ENCODE data around the gene APLP2. TPM values are rescaled to one million over a fixed set of nuclear protein-coding genes. Genes with fewer than 3 reads are reported as not detected.

Gene APLP2
- total RNA-seq, 2 experiments from 2014 or later: 25.5 to 29.8 TPM

DNA sequence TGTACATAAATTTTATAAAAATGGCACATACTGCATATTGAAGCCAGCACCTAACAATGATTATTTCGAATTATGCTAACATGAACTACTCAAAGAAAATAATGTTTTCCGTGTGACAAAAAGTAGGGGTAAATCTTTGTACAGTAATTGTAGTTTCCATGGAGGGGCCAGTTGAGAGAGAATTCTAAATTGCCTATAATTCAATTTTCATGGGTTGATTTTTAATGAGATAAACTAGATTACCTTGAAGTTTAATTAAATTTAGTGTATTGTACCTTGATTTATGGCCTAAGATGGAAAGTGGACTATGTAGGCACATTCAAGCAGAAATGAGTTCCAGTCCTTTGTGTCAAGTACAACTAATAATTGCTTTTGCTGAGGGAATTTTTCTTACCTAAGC lies 5.0 kb downstream of the APLP2 start:
- POLR2A ChIA-PET: no interaction called here
- CTCF ChIA-PET: interaction anchor here (1.2 kb wide), 1 partner anchor 58 kb away, joined by 3 read pairs; no protein-coding TSS in a partner anchor
- Mint-ChIP-seq H3K27me3 (peaks cover 7% of the 10 kb centered on the region), H3K27ac (no peak overlapping the region), H3K4me3 (no peak overlapping the region), H3K9me3 (no peaks in the 10 kb centered on the region), H3K4me1 (ENCODE audit: low read depth) (peaks cover 12% of the 10 kb centered on the region), H3K36me3 (ENCODE audit: low read depth) (peaks cover 1% of the 10 kb centered on the region)
- no peak for ATAC-seq
- intact Hi-C loops (cut with micrococcal nuclease): loop anchor here (5.0 kb wide), 1 partner anchor 48 kb away; no protein-coding TSS in a partner anchor
- DNase-seq: no peak
- TF ChIP-seq, protein P1, sequence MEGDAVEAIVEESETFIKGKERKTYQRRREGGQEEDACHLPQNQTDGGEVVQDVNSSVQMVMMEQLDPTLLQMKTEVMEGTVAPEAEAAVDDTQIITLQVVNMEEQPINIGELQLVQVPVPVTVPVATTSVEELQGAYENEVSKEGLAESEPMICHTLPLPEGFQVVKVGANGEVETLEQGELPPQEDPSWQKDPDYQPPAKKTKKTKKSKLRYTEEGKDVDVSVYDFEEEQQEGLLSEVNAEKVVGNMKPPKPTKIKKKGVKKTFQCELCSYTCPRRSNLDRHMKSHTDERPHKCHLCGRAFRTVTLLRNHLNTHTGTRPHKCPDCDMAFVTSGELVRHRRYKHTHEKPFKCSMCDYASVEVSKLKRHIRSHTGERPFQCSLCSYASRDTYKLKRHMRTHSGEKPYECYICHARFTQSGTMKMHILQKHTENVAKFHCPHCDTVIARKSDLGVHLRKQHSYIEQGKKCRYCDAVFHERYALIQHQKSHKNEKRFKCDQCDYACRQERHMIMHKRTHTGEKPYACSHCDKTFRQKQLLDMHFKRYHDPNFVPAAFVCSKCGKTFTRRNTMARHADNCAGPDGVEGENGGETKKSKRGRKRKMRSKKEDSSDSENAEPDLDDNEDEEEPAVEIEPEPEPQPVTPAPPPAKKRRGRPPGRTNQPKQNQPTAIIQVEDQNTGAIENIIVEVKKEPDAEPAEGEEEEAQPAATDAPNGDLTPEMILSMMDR (IDR thresholded peaks at IDR 0.05): no peak

DNA sequence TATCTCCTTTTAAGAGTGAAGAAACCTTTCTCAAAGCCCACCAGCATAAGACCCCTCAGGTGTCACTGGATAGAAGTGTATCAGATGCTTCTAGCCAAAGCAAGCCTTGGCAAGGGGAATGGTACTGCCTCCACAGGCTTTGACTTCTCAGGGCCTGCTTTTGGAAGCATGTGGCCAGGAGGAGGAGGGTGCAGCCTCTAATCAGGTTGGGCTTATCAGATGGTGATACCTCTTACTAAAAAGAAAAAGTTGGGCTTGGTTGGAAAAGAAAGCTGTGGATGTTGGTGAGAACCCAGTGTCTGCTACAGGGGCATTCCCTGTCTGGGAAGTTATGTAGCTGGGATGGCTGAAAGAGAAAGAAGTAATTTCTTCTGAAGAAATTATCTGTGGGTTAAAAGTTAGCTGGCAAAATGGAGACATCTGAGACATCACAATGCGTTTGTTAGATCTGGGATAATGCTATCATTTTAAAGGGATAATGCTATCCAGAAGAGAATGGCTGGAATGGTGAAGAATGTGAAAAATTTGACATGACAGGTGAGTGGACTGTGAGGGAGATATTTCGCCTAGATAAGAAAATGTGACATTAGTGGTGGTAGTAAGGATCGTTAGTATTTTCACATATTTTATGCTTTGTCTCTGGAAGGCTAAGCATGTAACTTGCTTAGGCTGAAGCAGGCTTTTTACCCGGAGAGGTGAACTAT lies 7.2 kb downstream of the APLP2 start:
- CTCF ChIA-PET: interaction anchor here (1.0 to 1.5 kb wide), 3 partner anchors 9 to 56 kb away, joined by 3 to 5 read pairs (median 4); no protein-coding TSS in a partner anchor

DNA sequence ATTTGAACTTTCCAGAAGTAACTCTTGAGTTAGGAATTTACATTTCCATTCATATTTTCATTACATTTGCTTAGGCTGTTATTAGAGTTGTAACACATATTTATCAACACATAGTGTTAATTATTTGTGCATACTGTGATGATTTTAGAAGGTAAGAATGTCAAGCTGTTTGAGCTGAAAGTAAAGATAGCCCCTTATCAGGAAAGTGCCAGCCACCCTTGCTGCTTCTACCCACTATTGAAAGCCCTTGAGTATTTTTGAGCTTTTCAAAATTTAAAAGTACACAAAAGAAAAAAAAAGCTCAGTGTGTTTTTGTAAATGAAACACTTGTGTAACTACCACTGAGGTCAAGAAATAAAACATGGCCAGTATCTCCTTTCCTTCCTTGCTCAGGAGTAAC lies 8.0 kb downstream of the APLP2 start:
- POLR2A ChIA-PET: no interaction called here
- DNase-seq (no peak), ATAC-seq (no peak)
- intact Hi-C loops (cut with micrococcal nuclease): no loop called here
- CTCF ChIA-PET: interaction anchor here (1.3 to 1.5 kb wide), 2 partner anchors 9 to 55 kb away, joined by 4 to 5 read pairs; no protein-coding TSS in a partner anchor
- Mint-ChIP-seq H3K9me3 (no peaks in the 10 kb centered on the region), H3K27me3 (no peaks in the 10 kb centered on the region), H3K4me1 (ENCODE audit: low read depth) (no peaks in the 10 kb centered on the region), H3K36me3 (ENCODE audit: low read depth) (peaks cover 1% of the 10 kb centered on the region), H3K4me3 (no peak overlapping the region), H3K27ac (no peak overlapping the region)
- TF ChIP-seq, protein P1 (IDR thresholded peaks at IDR 0.05): no peak

More for the DNA sequence above, 7.2 kb downstream of the APLP2 start:
- POLR2A ChIA-PET: no interaction called here
- ATAC-seq: no peak
- Mint-ChIP-seq H3K4me3 (no peak overlapping the region), H3K27me3 (no peaks in the 10 kb centered on the region), H3K27ac (no peak overlapping the region), H3K9me3 (no peaks in the 10 kb centered on the region), H3K4me1 (ENCODE audit: low read depth) (peaks cover 3% of the 10 kb centered on the region), H3K36me3 (ENCODE audit: low read depth) (peaks cover 1% of the 10 kb centered on the region)
- no peak for DNase-seq
- intact Hi-C loops (cut with micrococcal nuclease): no loop called here
- TF ChIP-seq, protein P1 (IDR thresholded peaks at IDR 0.05): no peak

DNA sequence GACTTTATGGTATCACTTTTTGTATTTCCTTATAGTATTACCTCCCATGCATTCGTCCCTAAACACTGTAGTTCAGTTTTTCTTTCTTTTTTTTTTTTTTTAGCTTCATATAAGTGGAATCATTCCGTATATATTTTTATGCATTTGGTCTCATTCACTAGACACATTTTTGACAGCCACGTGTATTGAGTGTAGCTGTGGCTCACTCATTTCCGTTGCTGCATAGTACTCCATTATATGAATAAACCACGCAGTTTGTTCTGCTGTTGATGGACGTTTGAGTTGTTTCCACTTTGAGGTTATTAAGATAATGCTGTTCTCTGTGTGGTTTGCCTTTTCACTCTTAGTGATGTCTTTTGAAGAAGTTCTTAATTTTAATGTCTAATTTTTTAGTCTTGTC lies 8.4 kb downstream of the APLP2 start:
- ChIA-PET CTCF (interaction anchor here (1.3 to 1.5 kb wide), 2 partner anchors 8 to 54 kb away, joined by 4 to 5 read pairs; no protein-coding TSS in a partner anchor), POLR2A (interaction anchor here (0.7 to 1.0 kb wide), 2 partner anchors 77 to 203 kb away, joined by 3 to 5 read pairs; no protein-coding TSS in a partner anchor)
- TF ChIP-seq, protein P1 (IDR thresholded peaks at IDR 0.05): no peak
- no peaks in the 10 kb centered on the region for H3K27me3 Mint-ChIP-seq
- no peak overlapping the region for H3K4me3 Mint-ChIP-seq
- intact Hi-C loops (cut with micrococcal nuclease): no loop called here
- no peak for ATAC-seq
- H3K9me3 Mint-ChIP-seq: no peaks in the 10 kb centered on the region
- H3K36me3 Mint-ChIP-seq (ENCODE audit: low read depth): peaks cover 1% of the 10 kb centered on the region
- no peak overlapping the region for H3K27ac Mint-ChIP-seq
- H3K4me1 Mint-ChIP-seq (ENCODE audit: low read depth): no peaks in the 10 kb centered on the region
- no peak for DNase-seq

DNA sequence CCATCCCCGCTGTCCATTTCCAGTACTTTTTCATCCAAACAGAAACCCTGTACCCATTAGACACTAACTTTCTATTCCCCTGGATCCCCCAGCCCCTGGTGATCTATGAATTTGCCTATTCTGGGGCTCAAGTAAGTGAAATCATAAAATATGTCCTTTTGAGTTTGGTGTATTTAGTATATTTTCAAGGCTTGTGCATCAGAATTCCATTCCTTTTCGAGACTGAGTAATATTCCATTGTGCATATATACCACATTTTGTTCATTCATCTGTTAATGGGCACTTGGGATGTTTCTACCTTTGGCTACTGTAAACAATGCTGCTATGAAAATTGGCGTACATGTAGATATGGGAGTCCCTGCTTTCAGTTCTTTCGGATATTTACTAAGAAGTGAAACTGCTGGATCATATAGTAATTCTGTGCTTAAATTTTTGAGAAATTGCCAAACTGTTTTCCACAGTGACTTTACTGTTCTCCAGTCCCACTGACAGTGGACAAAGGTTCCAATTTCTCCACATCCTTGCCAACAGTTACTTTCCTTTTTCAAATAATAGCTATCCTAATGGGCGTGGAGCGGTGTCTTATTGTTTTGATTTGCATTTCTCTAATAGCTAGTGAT lies 16.1 kb downstream of the APLP2 start:
- H3K9me3 Mint-ChIP-seq: no peaks in the 10 kb centered on the region
- CTCF ChIA-PET: interaction anchor here (1.1 to 1.3 kb wide), 3 partner anchors 8 to 160 kb away, joined by 3 to 4 read pairs (median 4); no protein-coding TSS in a partner anchor
- peaks cover 2% of the 10 kb centered on the region for H3K36me3 Mint-ChIP-seq (ENCODE audit: low read depth)
- DNase-seq: no peak
- no peak overlapping the region for H3K27ac Mint-ChIP-seq
- intact Hi-C loops (cut with micrococcal nuclease): no loop called here
- no peak for ATAC-seq
- POLR2A ChIA-PET: interaction anchor here (1.3 kb wide), 1 partner anchor 204 kb away, joined by 3 read pairs; no protein-coding TSS in a partner anchor
- no peak overlapping the region for H3K4me3 Mint-ChIP-seq
- H3K27me3 Mint-ChIP-seq: no peaks in the 10 kb centered on the region
- TF ChIP-seq, protein P1 (IDR thresholded peaks at IDR 0.05): no peak
- peaks cover 7% of the 10 kb centered on the region for H3K4me1 Mint-ChIP-seq (ENCODE audit: low read depth)

All from activated CD8-positive, alpha-beta T cell treated with anti-CD3 and anti-CD28 coated beads for 36 hours (primary cell).